CD4-positive, CD25-positive, alpha-beta regulatory T cell (primary cell): ENCODE data around the gene L1CAM. TPM values are rescaled to one million over a fixed set of nuclear protein-coding genes. Genes with fewer than 3 reads are reported as not detected.

Source experiments
- polyA plus RNA-seq, 4 donors: library from polyadenylated mRNA; unstranded; fragments of 300-500 nt; fragmentation: Illumina TruSeq; gene quantifications; one replicate each; pipeline ENCODE4 v1.2.3, GENCODE V29; 2021
- total RNA-seq: library from RNA; stranded (reverse); gene quantifications from one replicate; pipeline ENCODE4 v1.2.3, GENCODE V29; 2022

The L1CAM gene
- total and polyA plus RNA-seq, 5 donors from 2014 or later = 0.67 to 2.1 TPM; not detected in 3

Other genes starting within 250 kb of the L1CAM start
- not detected for gene DUSP9, start 239.0 kb downstream of the L1CAM start, total RNA-seq
- gene DUSP9, start 239.0 kb downstream of the L1CAM start, polyA plus RNA-seq = not detected
- gene PNCK, start 212.4 kb downstream of the L1CAM start, total RNA-seq = 0.54 TPM
- gene PNCK, start 212.4 kb downstream of the L1CAM start, polyA plus RNA-seq = not detected
- 3.4 TPM for gene SLC6A8, start 198.2 kb downstream of the L1CAM start, total RNA-seq
- gene SLC6A8, start 198.2 kb downstream of the L1CAM start, polyA plus RNA-seq = under 1 TPM; 0.08 to 0.72 (median 0.18) TPM
- 99.9 TPM for gene BCAP31, start 161.8 kb downstream of the L1CAM start, total RNA-seq
- gene BCAP31, start 161.8 kb downstream of the L1CAM start, polyA plus RNA-seq = 100 to 1,000 TPM; 261 to 318 (median 276) TPM
- 7.5 TPM for gene ABCD1, start 161.3 kb downstream of the L1CAM start, total RNA-seq
- gene ABCD1, start 161.3 kb downstream of the L1CAM start, polyA plus RNA-seq = 1 to 10 TPM; 1.1 to 3.4 (median 1.5) TPM
- gene PLXNB3, start 121.9 kb downstream of the L1CAM start, total RNA-seq = 0.52 TPM
- not detected for gene PLXNB3, start 121.9 kb downstream of the L1CAM start, polyA plus RNA-seq
- not detected for gene SRPK3, start 105.1 kb downstream of the L1CAM start, total RNA-seq
- gene SRPK3, start 105.1 kb downstream of the L1CAM start, polyA plus RNA-seq = not detected
- gene IDH3G, start 91.8 kb downstream of the L1CAM start, total RNA-seq = 64.4 TPM
- 100 to 1,000 TPM in 3 of 4 donors, 10 to 100 TPM in 1; 96.3 to 127 (median 109) TPM for gene IDH3G, start 91.8 kb downstream of the L1CAM start, polyA plus RNA-seq
- gene SSR4, start 91.5 kb downstream of the L1CAM start, total RNA-seq = 155 TPM
- gene SSR4, start 91.5 kb downstream of the L1CAM start, polyA plus RNA-seq = 100 to 1,000 TPM; 366 to 475 (median 424) TPM
- gene PDZD4, start 55.6 kb downstream of the L1CAM start, total RNA-seq = 4.9 TPM
- not detected for gene PDZD4, start 55.6 kb downstream of the L1CAM start, polyA plus RNA-seq
- gene AVPR2, start 18.5 kb upstream of the L1CAM start, total RNA-seq = not detected
- not detected for gene AVPR2, start 18.5 kb upstream of the L1CAM start, polyA plus RNA-seq
- gene ARHGAP4, start 40.1 kb upstream of the L1CAM start, total RNA-seq = 459 TPM
- 10 to 100 TPM; 73.5 to 89.9 (median 80.2) TPM for gene ARHGAP4, start 40.1 kb upstream of the L1CAM start, polyA plus RNA-seq
- 70.0 TPM for gene NAA10, start 48.9 kb upstream of the L1CAM start, total RNA-seq
- gene NAA10, start 48.9 kb upstream of the L1CAM start, polyA plus RNA-seq = 10 to 100 TPM; 72.4 to 99.8 (median 82.3) TPM
- gene RENBP, start 58.5 kb upstream of the L1CAM start, total RNA-seq = 15.3 TPM
- gene RENBP, start 58.5 kb upstream of the L1CAM start, polyA plus RNA-seq = 1 to 10 TPM in 2 of 4 donors, under 1 TPM in 2; 0.62 to 1.9 (median 1.1) TPM
- gene HCFC1, start 85.6 kb upstream of the L1CAM start, total RNA-seq = 71.6 TPM
- 1 to 10 TPM; 3.0 to 4.3 (median 3.6) TPM for gene HCFC1, start 85.6 kb upstream of the L1CAM start, polyA plus RNA-seq
- 6.0 TPM for gene TMEM187, start 86.6 kb upstream of the L1CAM start, total RNA-seq
- gene TMEM187, start 86.6 kb upstream of the L1CAM start, polyA plus RNA-seq = 10 to 100 TPM; 16.1 to 21.0 (median 17.7) TPM
- gene IRAK1, start 133.7 kb upstream of the L1CAM start, total RNA-seq = 64.7 TPM
- gene IRAK1, start 133.7 kb upstream of the L1CAM start, polyA plus RNA-seq = 10 to 100 TPM; 23.7 to 29.5 (median 26.0) TPM
- gene MECP2, start 211.5 kb upstream of the L1CAM start, total RNA-seq = 180 TPM
- 10 to 100 TPM; 13.3 to 20.5 (median 15.2) TPM for gene MECP2, start 211.5 kb upstream of the L1CAM start, polyA plus RNA-seq